Measurements from ENCODE around the gene CTXND1.

DNA sequence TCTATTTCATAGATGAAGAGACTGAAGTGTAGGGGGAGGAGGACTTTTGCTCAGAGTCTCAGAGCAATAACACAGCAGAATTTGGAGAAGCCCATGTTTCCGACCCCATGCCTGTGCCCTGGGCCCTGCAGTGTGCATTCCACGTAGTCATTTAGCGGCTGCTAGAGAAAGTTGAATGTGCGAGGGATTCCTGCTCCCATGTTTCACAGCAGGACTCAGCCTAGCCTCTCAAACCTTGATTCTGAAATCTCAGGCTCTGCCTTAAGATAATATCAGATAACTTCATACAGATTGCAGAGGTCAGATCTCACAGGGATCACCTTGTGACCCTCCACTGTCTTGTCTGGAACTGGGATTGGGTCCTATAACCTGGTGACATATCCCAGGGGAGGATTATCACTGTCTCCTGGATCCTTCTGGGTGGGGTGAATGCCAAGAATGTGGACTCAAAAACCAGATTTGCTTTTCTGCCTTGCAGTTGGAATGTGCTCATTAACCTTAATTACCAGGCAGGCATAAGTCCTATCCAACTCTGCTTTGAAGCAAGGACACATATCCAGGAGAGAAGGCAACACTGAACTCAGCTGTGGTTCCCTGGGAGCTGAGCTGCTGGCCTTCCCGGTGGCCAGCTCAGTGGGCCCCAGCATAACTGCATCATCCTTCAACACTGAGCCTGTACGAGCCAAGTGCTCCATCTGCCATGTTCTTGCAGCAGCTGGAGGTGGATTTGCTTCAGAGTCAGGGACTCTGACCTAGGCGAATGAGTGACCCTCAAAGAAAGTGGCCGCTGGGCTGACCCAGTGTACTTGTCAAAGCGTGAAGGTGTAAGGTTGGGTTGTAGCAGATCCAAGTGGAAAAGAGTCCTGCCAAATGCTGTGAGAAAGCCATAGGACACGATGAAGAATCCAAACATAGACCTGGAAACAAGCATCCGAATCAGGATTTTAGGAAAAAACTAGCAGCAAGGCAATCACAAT lies 43.0 kb downstream of the CTXND1 start:
- no peak for TF ChIP-seq CREB5 (CRISPR knock-in tag; IDR thresholded peaks at IDR 0.05; ENCODE audit: low read depth)
- TF ChIP-seq ARNTL (CRISPR knock-in tag; IDR thresholded peaks at IDR 0.05; ENCODE audit: borderline replicate concordance, low read depth), result no peak
- no peak for TF ChIP-seq ZFP30 (CRISPR knock-in tag; IDR thresholded peaks at IDR 0.05)
- TF ChIP-seq ISL1 (CRISPR knock-in tag; IDR thresholded peaks at IDR 0.05), result no peak
- TF ChIP-seq ESRRG (CRISPR knock-in tag; IDR thresholded peaks at IDR 0.05), result no peak
- TF ChIP-seq, protein P1, sequence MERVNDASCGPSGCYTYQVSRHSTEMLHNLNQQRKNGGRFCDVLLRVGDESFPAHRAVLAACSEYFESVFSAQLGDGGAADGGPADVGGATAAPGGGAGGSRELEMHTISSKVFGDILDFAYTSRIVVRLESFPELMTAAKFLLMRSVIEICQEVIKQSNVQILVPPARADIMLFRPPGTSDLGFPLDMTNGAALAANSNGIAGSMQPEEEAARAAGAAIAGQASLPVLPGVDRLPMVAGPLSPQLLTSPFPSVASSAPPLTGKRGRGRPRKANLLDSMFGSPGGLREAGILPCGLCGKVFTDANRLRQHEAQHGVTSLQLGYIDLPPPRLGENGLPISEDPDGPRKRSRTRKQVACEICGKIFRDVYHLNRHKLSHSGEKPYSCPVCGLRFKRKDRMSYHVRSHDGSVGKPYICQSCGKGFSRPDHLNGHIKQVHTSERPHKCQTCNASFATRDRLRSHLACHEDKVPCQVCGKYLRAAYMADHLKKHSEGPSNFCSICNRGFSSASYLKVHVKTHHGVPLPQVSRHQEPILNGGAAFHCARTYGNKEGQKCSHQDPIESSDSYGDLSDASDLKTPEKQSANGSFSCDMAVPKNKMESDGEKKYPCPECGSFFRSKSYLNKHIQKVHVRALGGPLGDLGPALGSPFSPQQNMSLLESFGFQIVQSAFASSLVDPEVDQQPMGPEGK (CRISPR knock-in tag; IDR thresholded peaks at IDR 0.05; ENCODE audit: borderline replicate concordance), result no peak
- TF ChIP-seq POU6F1 (CRISPR knock-in tag; IDR thresholded peaks at IDR 0.05; ENCODE audit: borderline replicate concordance, low read depth), result no peak
- TF ChIP-seq GLIS3 (CRISPR knock-in tag; IDR thresholded peaks at IDR 0.05), result no peak
- no peak for TF ChIP-seq BACH2 (CRISPR knock-in tag; IDR thresholded peaks at IDR 0.05; ENCODE audit: borderline replicate concordance)
- no peak for TF ChIP-seq OSR1 (CRISPR knock-in tag; IDR thresholded peaks at IDR 0.05)
- TF ChIP-seq RARB (CRISPR knock-in tag; IDR thresholded peaks at IDR 0.05), result no peak
- TF ChIP-seq PPARA (CRISPR knock-in tag; IDR thresholded peaks at IDR 0.05; ENCODE audit: borderline replicate concordance), result no peak
- TF ChIP-seq, protein P2, sequence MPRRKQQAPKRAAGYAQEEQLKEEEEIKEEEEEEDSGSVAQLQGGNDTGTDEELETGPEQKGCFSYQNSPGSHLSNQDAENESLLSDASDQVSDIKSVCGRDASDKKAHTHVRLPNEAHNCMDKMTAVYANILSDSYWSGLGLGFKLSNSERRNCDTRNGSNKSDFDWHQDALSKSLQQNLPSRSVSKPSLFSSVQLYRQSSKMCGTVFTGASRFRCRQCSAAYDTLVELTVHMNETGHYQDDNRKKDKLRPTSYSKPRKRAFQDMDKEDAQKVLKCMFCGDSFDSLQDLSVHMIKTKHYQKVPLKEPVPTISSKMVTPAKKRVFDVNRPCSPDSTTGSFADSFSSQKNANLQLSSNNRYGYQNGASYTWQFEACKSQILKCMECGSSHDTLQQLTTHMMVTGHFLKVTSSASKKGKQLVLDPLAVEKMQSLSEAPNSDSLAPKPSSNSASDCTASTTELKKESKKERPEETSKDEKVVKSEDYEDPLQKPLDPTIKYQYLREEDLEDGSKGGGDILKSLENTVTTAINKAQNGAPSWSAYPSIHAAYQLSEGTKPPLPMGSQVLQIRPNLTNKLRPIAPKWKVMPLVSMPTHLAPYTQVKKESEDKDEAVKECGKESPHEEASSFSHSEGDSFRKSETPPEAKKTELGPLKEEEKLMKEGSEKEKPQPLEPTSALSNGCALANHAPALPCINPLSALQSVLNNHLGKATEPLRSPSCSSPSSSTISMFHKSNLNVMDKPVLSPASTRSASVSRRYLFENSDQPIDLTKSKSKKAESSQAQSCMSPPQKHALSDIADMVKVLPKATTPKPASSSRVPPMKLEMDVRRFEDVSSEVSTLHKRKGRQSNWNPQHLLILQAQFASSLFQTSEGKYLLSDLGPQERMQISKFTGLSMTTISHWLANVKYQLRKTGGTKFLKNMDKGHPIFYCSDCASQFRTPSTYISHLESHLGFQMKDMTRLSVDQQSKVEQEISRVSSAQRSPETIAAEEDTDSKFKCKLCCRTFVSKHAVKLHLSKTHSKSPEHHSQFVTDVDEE (CRISPR knock-in tag; IDR thresholded peaks at IDR 0.05), result no peak

Measured in SK-N-SH treated with all-trans-retinoic acid at 6 μM for 48 hours (cell line).